HFFc6 (cell line): ENCODE data around the gene NAV1. TPM values are rescaled to one million over a fixed set of nuclear protein-coding genes. Genes with fewer than 3 reads are reported as not detected.

Source experiments
- DNase-seq: peaks from one replicate; pipeline ENCODE4 v3.0.0-alpha.2; 2018
- H3K27ac Mint-ChIP-seq: 2 replicates; pipeline ENCODE4 v1.8.0; 2020; ENCODE audit warnings: mild to moderate bottlenecking, mixed read lengths
- H3K27me3 Mint-ChIP-seq: 2 replicates; pipeline ENCODE4 v1.8.0; 2021; ENCODE audit warnings: mild to moderate bottlenecking, moderate library complexity, mixed read lengths; ENCODE audit not compliant: insufficient read depth
- H3K36me3 Mint-ChIP-seq: 2 replicates; pipeline ENCODE4 v1.8.0; 2021; ENCODE audit warnings: low read depth, mixed read lengths
- H3K4me1 Mint-ChIP-seq: 2 replicates; pipeline ENCODE4 v1.8.0; 2020; ENCODE audit warnings: low read depth, mixed read lengths
- H3K4me3 Mint-ChIP-seq: 2 replicates; pipeline ENCODE4 v1.8.0; 2020; ENCODE audit warnings: mild to moderate bottlenecking, moderate library complexity, mixed read lengths
- H3K9me3 Mint-ChIP-seq: 2 replicates; pipeline ENCODE4 v1.8.0; 2020; ENCODE audit warnings: mild to moderate bottlenecking, mixed read lengths
- CTCF ChIP-seq: fragments of 200-600 bp; sonication (generic); IDR thresholded peaks from 2 replicates; pipeline ENCODE4 v1.5.0; 2021; ENCODE audit warnings: antibody characterized with exemption, mild to moderate bottlenecking
- total RNA-seq, 6 experiments: library from RNA; stranded (reverse); fragmentation: NEBNext Ultra II Directional; extraction: Animal tissue kit (Norgen Biotek cat#: 25700); gene quantifications; 2 replicates in 1 of 6; 3 replicates in 5 of 6; pipeline ENCODE4 v1.2.3, GENCODE V29; 2021

The NAV1 gene
- total RNA-seq, 6 experiments from 2014 or later: 72.9 to 88.0 (median 78.4) TPM

DNA sequence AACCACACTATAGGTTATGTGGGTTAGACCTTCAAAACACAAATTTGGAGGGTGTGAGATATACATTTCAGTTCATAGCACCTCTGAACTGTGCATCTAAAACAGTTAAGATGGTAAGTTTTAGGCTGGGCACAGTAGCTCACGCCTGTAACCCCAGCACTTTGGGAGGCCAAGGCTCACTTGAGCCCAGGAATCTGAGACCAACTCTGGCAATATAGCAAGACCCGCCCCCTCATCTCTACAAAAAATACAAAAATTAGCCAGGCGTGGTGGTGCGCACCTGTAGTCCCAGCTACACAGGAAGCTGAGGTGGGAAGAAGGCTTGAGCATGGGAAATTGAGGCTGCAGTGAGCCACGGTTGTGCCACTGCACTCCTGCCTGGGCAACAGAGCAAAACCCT is 47.9 kb downstream of the NAV1 start:
- H3K27me3 Mint-ChIP-seq: peaks cover 5% of the 10 kb centered on the region
- H3K4me1 Mint-ChIP-seq: peaks cover 63% of the 10 kb centered on the region
- H3K4me3 Mint-ChIP-seq: no peak overlapping the region
- no peak for DNase-seq
- no peak for TF ChIP-seq CTCF
- peaks cover 28% of the 10 kb centered on the region for H3K36me3 Mint-ChIP-seq
- no peaks in the 10 kb centered on the region for H3K9me3 Mint-ChIP-seq
- H3K27ac Mint-ChIP-seq: no peak overlapping the region

GRCh38 chr1:201587729-201588128 is 48.8 kb downstream of the NAV1 start:
- no peak for DNase-seq
- no peaks in the 10 kb centered on the region for H3K9me3 Mint-ChIP-seq
- peaks cover 5% of the 10 kb centered on the region for H3K27me3 Mint-ChIP-seq
- H3K27ac Mint-ChIP-seq: no peak overlapping the region
- H3K36me3 Mint-ChIP-seq: peaks cover 28% of the 10 kb centered on the region
- no peak overlapping the region for H3K4me3 Mint-ChIP-seq
- peaks cover 63% of the 10 kb centered on the region for H3K4me1 Mint-ChIP-seq
- no peak for TF ChIP-seq CTCF

Other genes with a start within 250 kb of the NAV1 start
- not detected for gene TNNT2, start 161.4 kb upstream of the NAV1 start, total RNA-seq
- gene LAD1, start 139.8 kb upstream of the NAV1 start, total RNA-seq: not detected
- gene TNNI1, start 117.4 kb upstream of the NAV1 start, total RNA-seq: not detected
- gene PHLDA3, start 69.9 kb upstream of the NAV1 start, total RNA-seq: 100 to 1,000 TPM; 101 to 113 (median 108) TPM
- 100 to 1,000 TPM; 540 to 614 (median 577) TPM for gene CSRP1, start 32.0 kb upstream of the NAV1 start, total RNA-seq